Endodermal cell (in vitro differentiated cells): Measurements from ENCODE around the gene D2HGDH. TPM values are rescaled to one million over a fixed set of nuclear protein-coding genes. Genes with fewer than 3 reads are reported as not detected.

Experiments used
- DNase-seq: peaks from one replicate; pipeline ENCODE4 v3.0.0-alpha.2; 2017
- H3K27ac ChIP-seq: 2 replicates; pipeline ENCODE4 v1.5.1; 2013; ENCODE audit warnings: mild to moderate bottlenecking, low read depth, low read length, moderate library complexity
- H3K27me3 ChIP-seq: 2 replicates; pipeline ENCODE4 v1.6.1; 2013; ENCODE audit warnings: mild to moderate bottlenecking, low read length, moderate library complexity; ENCODE audit not compliant: insufficient read depth, control insufficient read depth, poor library complexity, severe bottlenecking
- H3K36me3 ChIP-seq: 2 replicates; pipeline ENCODE4 v1.7.0; 2013; ENCODE audit warnings: mild to moderate bottlenecking, low read length, moderate library complexity; ENCODE audit not compliant: control insufficient read depth, insufficient read depth
- H3K4me1 ChIP-seq: one replicate; pipeline ENCODE4 v1.7.0; 2013; ENCODE audit warnings: low read length; ENCODE audit not compliant: control insufficient read depth, insufficient read depth
- H3K4me3 ChIP-seq: 2 replicates; pipeline ENCODE4 v1.5.1; 2013; ENCODE audit warnings: mild to moderate bottlenecking, low read length, moderate library complexity
- H3K9ac ChIP-seq: 2 replicates; pipeline ENCODE4 v1.6.1; 2013; ENCODE audit warnings: mild to moderate bottlenecking, low read length, moderate library complexity; ENCODE audit not compliant: poor library complexity, severe bottlenecking; ENCODE audit errors: extremely low read depth
- H3K9me3 ChIP-seq: 2 replicates; pipeline ENCODE4 v1.6.1; 2013; ENCODE audit warnings: mild to moderate bottlenecking, low read length, moderate library complexity; ENCODE audit not compliant: control insufficient read depth
- H3K27ac Mint-ChIP-seq: 2 replicates; pipeline ENCODE4 v1.8.0; 2020; ENCODE audit warnings: mixed read lengths
- H3K27me3 Mint-ChIP-seq: 2 replicates; pipeline ENCODE4 v1.8.0; 2021; ENCODE audit warnings: mild to moderate bottlenecking, mixed read lengths; ENCODE audit not compliant: insufficient read depth
- H3K36me3 Mint-ChIP-seq: 2 replicates; pipeline ENCODE4 v1.8.0; 2020; ENCODE audit warnings: low read depth, mixed read lengths
- H3K4me1 Mint-ChIP-seq: 2 replicates; pipeline ENCODE4 v1.8.0; 2020; ENCODE audit warnings: mixed read lengths
- H3K4me3 Mint-ChIP-seq: 2 replicates; pipeline ENCODE4 v1.8.0; 2020; ENCODE audit warnings: mild to moderate bottlenecking, moderate library complexity, mixed read lengths
- H3K9me3 Mint-ChIP-seq: 2 replicates; pipeline ENCODE4 v1.8.0; 2020; ENCODE audit warnings: mild to moderate bottlenecking, mixed read lengths
- CTCF ChIP-seq: fragments of 200-600 bp; sonication (generic); conservative IDR thresholded peaks from 2 replicates; pipeline ENCODE4 v1.5.0; 2021; ENCODE audit warnings: antibody characterized with exemption, mild to moderate bottlenecking
- WGBS, 2 experiments: methylation state at CpG; one replicate each; pipeline versions ENCODE4 v1.1.5 to v1.1.7; 2013; ENCODE audit warnings: missing lambda C conversion rate in 2 of 2, mixed read lengths in 1 of 2; ENCODE audit not compliant: insufficient coverage in 1 of 2, insufficient read length in 1 of 2; 5-methylcytosine and 5-hydroxymethylcytosine counted together
- total RNA-seq, 2 donors: library from RNA; stranded (reverse); fragmentation: NEBNext Ultra II Directional in 1 of 2; extraction: Animal tissue kit (Norgen Biotek cat#: 25700) in 1 of 2; gene quantifications; 2 replicates in 1 of 2; 3 replicates in 1 of 2; pipeline ENCODE4 v1.2.1, GENCODE V29; 2021

D2HGDH gene
- total RNA-seq, 2 donors from 2014 or later, result 25.1 to 34.8 TPM

GRCh38 chr2:241734208-241734466 lies 293 bp upstream of the D2HGDH start:
- Histone ChIP-seq H3K9me3 (no peaks in the 10 kb centered on the region), H3K27me3 (no peaks in the 10 kb centered on the region), H3K36me3 (no peaks in the 10 kb centered on the region), H3K9ac (no peak overlapping the region), H3K4me3 (peak overlapping the region; percentile 34), H3K27ac (no peak overlapping the region), H3K4me1 (no peaks in the 10 kb centered on the region)
- H3K9me3 Mint-ChIP-seq, result no peaks in the 10 kb centered on the region
- H3K27ac Mint-ChIP-seq, result no peak overlapping the region
- peaks cover 6% of the 10 kb centered on the region for H3K36me3 Mint-ChIP-seq
- peaks cover 9% of the 10 kb centered on the region for H3K27me3 Mint-ChIP-seq
- H3K4me1 Mint-ChIP-seq, result no peaks in the 10 kb centered on the region
- DNase-seq, result no peak
- WGBS, 2 experiments, result 9 to 16% methylated on average over 7 to 25 of the region's 25 CpGs
- peak; percentile 30 for TF ChIP-seq CTCF
- peak overlapping the region; percentile 71 for H3K4me3 Mint-ChIP-seq

- Mint-ChIP-seq H3K4me1 (no peaks in the 10 kb centered on the region), H3K4me3 (peak overlapping the region; percentile 71), H3K36me3 (peaks cover 6% of the 10 kb centered on the region), H3K9me3 (no peaks in the 10 kb centered on the region), H3K27ac (no peak overlapping the region), H3K27me3 (peaks cover 9% of the 10 kb centered on the region)
- no peaks in the 10 kb centered on the region for H3K9me3 ChIP-seq
- H3K27me3 ChIP-seq, result no peaks in the 10 kb centered on the region
- no peak overlapping the region for H3K4me3 ChIP-seq
- DNase-seq, result no peak
- WGBS, 2 experiments, result 91 to 100% methylated on average over 2 to 3 of the region's 3 CpGs
- TF ChIP-seq CTCF, result no peak
- no peaks in the 10 kb centered on the region for H3K36me3 ChIP-seq
- H3K4me1 ChIP-seq, result no peaks in the 10 kb centered on the region
- H3K27ac ChIP-seq, result no peak overlapping the region
- H3K9ac ChIP-seq, result no peak overlapping the region
Observed at GRCh38 chr2:241736111-241736510, 1.7 kb downstream of the D2HGDH start.

- TF ChIP-seq CTCF, result no peak
- DNase-seq, result no peak
- no peaks in the 10 kb centered on the region for H3K9me3 ChIP-seq
- H3K27me3 ChIP-seq, result no peaks in the 10 kb centered on the region
- H3K27me3 Mint-ChIP-seq, result peaks cover 6% of the 10 kb centered on the region
- no peaks in the 10 kb centered on the region for H3K4me1 ChIP-seq
- no peak overlapping the region for H3K27ac Mint-ChIP-seq
- no peaks in the 10 kb centered on the region for H3K36me3 ChIP-seq
- WGBS, 2 experiments, result 93 to 94% methylated on average over 13 to 17 of the region's 17 CpGs
- no peak overlapping the region for H3K27ac ChIP-seq
- no peaks in the 10 kb centered on the region for H3K9me3 Mint-ChIP-seq
- no peak overlapping the region for H3K4me3 ChIP-seq
- H3K36me3 Mint-ChIP-seq, result peaks cover 8% of the 10 kb centered on the region
- H3K4me3 Mint-ChIP-seq, result no peak overlapping the region
- H3K9ac ChIP-seq, result no peak overlapping the region
- H3K4me1 Mint-ChIP-seq, result no peaks in the 10 kb centered on the region
Observed at GRCh38 chr2:241738040-241738686, 3.7 kb downstream of the D2HGDH start.
